Heart left ventricle (tissue), 16 donors: Measurements from ENCODE around the gene DYNC2LI1. TPM values are rescaled to one million over a fixed set of nuclear protein-coding genes. Genes with fewer than 3 reads are reported as not detected.

Experiments
- ATAC-seq, 4 donors: fragments of 200-7000 bp; cut with Tn5 transposase; one replicate each; pipeline ENCODE4 v1.9.1; 2020 to 2022; ENCODE audit warnings: moderate library complexity in 4 of 4, mild to moderate bottlenecking in 3 of 4, moderate number of reproducible peaks in 1 of 4
- DNase-seq, 5 donors: peaks; one replicate each; pipeline ENCODE4 v3.0.0-alpha.2; 2020
- H3K27ac ChIP-seq, 12 donors: fragments of 200-600 bp; sonication (generic) in 4 of 12; one replicate each; pipeline versions ENCODE4 v1.5.0 to v1.8.0; 2016 to 2022; ENCODE audit warnings: mild to moderate bottlenecking in 2 of 12
- H3K27me3 ChIP-seq, 9 donors: fragments of 200-600 bp; sonication (generic) in 2 of 9; one replicate each; pipeline versions ENCODE4 v1.5.1 to v1.8.0; 2016 to 2022; ENCODE audit warnings: mild to moderate bottlenecking in 3 of 9
- H3K36me3 ChIP-seq, 9 donors: fragments of 200-600 bp; sonication (generic) in 2 of 9; one replicate each; pipeline versions ENCODE4 v1.5.0 to v1.8.0; 2018 to 2022; ENCODE audit warnings: mild to moderate bottlenecking in 2 of 9
- H3K4me1 ChIP-seq, 12 donors: fragments of 200-600 bp; sonication (generic) in 4 of 12; one replicate each; pipeline versions ENCODE4 v1.5.0 to v1.8.0; 2016 to 2022; ENCODE audit warnings: mild to moderate bottlenecking in 3 of 12
- H3K4me3 ChIP-seq, 12 donors: fragments of 200-600 bp; sonication (generic) in 4 of 12; one replicate each; pipeline versions ENCODE4 v1.5.0 to v1.8.0; 2017 to 2022; ENCODE audit warnings: mild to moderate bottlenecking in 9 of 12, moderate library complexity in 4 of 12
- H3K9me3 ChIP-seq, 12 donors: fragments of 200-600 bp; sonication (generic) in 4 of 12; one replicate each; pipeline versions ENCODE4 v1.5.0 to v1.8.0; 2016 to 2022; ENCODE audit warnings: mild to moderate bottlenecking in 1 of 12
- POLR2A ChIP-seq, 2 donors: fragments of 450-650 bp; IDR thresholded peaks; one replicate each; pipeline ENCODE4 v1.6.1; 2017; ENCODE audit warnings: antibody characterized with exemption in 2 of 2, mild to moderate bottlenecking in 2 of 2, moderate library complexity in 2 of 2
- WGBS, 4 donors: extraction: QIAGEN DNeasy Blood & Tissue Kit in 2 of 4; methylation state at CpG; one replicate each; pipeline versions ENCODE4 v1.1.5 to v1.1.7; 2013 to 2018; 5-methylcytosine and 5-hydroxymethylcytosine counted together
- intact Hi-C, 10 donors: fragments of 100-400 bp; cut with DNase I; formaldehyde crosslinking; loops; one replicate each; pipeline versions ENCODE4 v1.11.1 to v1.14.2; 2022
- polyA plus RNA-seq, 2 donors: library from polyadenylated mRNA; stranded (reverse); fragments of 200-250 nt; gene quantifications; one replicate each; pipeline ENCODE4 v1.2.3, GENCODE V29; 2013
- total RNA-seq, 9 donors: library from RNA; depleted of rRNA in 2 of 9; stranded (reverse); fragments of >200 nt in 2 of 9; fragmentation: NEBNext Ultra II Directional in 3 of 9; extraction: Animal tissue kit (Norgen Biotek cat#: 25700) in 3 of 9; gene quantifications; one replicate each; pipeline versions ENCODE4 v1.1.0 to v1.2.4, GENCODE V29; 2016 to 2023
- TF ChIP-seq, protein P1 (sequence below), 12 donors: fragments of 200-600 bp; sonication (generic) in 4 of 12; IDR thresholded peaks; one replicate each; pipeline versions ENCODE4 v1.5.0 to v1.8.0; 2018 to 2022; ENCODE audit warnings: antibody characterized with exemption in 12 of 12, mild to moderate bottlenecking in 5 of 12
- donor health status: ischemic (EF 13 %, LVEDD 7.1; RV severe dilation, severe dysfunction).
- donor health status: healthy with polysubstance abuse.
- donor health status: DM: no; HTN: yes; CAD: no.
- donor health status: DM: no; HTN: no; CAD: no.
- donor health status: ischemic (EF 25% LVEDD 6.9; RV normal size, moderate dysfunction).
- donor health status: ischemic (EF 25% LVEDD 5.7; RV mildly dilated, moderate dysfunction).
- donor health status: healthy.
- donor health status: DM: yes; HTN: yes; CAD: no.
- donor health status: ischemic (EF 35%, LVEDD 5.7; RV mildly dilated, moderate dysfunction).
- donor health status: nonischemic (EF 11% LVEDD 7.7; RV severe dilation, severe dysfunction).
- donor health status: DM: yes; HTN: yes; CAD: no.
- donor health status: PGD.
- donor health status: ischemic (EF 29% LVEDD 5.4; RV normal size, mild dysfunction).
- donor health status: nonischemic (EF 23%, LVEDD 6.1; RV moderate dilation, normal function).

Gene DYNC2LI1
- total and polyA plus RNA-seq, 11 donors, result 4.8 to 17.8 (median 9.6) TPM

DNA sequence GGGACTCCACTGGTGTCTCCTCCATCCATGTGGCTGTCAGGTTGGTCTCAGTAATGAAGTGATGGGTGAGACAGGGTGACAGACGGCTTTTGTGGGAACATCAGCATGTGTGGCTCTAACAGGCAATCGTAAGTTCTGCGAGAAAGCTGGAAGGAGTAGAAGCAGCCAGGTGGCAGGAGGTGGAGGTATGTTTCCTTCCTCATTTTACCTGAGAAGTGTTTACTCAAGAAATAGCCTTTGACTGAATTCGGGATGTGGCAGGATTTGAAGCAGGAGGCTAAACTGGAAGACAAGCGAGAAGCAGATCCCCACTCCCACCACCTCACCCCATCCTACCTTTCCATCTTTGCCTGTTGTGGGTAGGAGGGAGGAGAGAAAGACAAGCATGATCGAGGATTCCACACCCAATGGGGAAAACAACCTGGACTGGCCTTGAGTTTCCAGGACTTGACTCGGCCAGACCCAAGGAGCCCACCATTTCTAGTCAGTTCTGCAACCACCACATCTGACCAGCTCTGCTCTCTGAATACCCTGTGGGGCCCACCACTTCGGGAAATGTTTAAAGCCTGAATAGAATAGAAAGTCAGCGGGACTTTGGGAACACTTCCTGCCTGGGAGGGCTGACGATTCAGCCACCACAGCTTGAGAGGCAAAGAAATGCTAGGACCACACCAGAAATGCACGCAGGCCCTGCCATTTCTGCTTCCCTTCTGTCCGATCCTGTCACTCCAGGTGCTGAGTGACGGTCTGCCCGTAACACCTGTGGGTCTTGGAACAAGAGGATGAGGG is 66.1 kb downstream of the DYNC2LI1 start:
- WGBS, 4 donors, result 81 to 85% (median 83%) methylated on average over 14 of the region's 14 CpGs
- H3K4me3 ChIP-seq, result no peak overlapping the region
- no peak for ATAC-seq
- intact Hi-C loops, result no loop called here
- no peak overlapping the region for H3K27ac ChIP-seq
- H3K9me3 ChIP-seq, result no peaks in the 10 kb centered on the region
- peaks cover 0 to 4% (median 0%) of the 10 kb centered on the region in 9 donors for H3K27me3 ChIP-seq
- TF ChIP-seq, protein P1, sequence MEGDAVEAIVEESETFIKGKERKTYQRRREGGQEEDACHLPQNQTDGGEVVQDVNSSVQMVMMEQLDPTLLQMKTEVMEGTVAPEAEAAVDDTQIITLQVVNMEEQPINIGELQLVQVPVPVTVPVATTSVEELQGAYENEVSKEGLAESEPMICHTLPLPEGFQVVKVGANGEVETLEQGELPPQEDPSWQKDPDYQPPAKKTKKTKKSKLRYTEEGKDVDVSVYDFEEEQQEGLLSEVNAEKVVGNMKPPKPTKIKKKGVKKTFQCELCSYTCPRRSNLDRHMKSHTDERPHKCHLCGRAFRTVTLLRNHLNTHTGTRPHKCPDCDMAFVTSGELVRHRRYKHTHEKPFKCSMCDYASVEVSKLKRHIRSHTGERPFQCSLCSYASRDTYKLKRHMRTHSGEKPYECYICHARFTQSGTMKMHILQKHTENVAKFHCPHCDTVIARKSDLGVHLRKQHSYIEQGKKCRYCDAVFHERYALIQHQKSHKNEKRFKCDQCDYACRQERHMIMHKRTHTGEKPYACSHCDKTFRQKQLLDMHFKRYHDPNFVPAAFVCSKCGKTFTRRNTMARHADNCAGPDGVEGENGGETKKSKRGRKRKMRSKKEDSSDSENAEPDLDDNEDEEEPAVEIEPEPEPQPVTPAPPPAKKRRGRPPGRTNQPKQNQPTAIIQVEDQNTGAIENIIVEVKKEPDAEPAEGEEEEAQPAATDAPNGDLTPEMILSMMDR (IDR thresholded peaks at IDR 0.05), result no peak
- no peak for TF ChIP-seq POLR2A (IDR thresholded peaks at IDR 0.05)
- DNase-seq, result no peak
- H3K36me3 ChIP-seq, result no peaks in the 10 kb centered on the region
- no peaks in the 10 kb centered on the region for H3K4me1 ChIP-seq

DNA sequence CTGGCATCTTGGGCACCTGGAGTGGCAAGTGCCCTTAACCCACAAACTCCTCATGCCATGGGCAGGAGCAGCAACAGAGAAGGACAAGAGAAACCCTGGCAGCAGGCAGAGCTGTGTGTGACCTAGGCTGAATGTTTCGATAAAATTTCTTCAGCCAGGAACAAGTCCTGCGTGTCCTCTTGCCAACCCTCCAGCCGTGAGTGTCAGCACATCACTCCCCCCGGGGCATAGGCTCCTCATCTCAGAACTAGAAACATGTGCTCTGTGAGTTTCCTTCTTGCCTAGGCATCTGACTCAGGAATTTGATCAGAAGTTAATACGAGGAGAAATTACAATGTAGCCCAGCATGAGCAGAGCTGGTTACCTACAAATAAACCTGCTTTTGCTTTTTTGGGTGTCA is 67.1 kb downstream of the DYNC2LI1 start:
- WGBS, 4 donors, result 64 to 83% (median 75%) methylated on average over 5 of the region's 5 CpGs
- Histone ChIP-seq H3K4me1 (no peaks in the 10 kb centered on the region), H3K36me3 (no peaks in the 10 kb centered on the region), H3K4me3 (no peak overlapping the region), H3K27ac (no peak overlapping the region), H3K9me3 (no peaks in the 10 kb centered on the region), H3K27me3 (peaks cover 0 to 4% (median 0%) of the 10 kb centered on the region in 9 donors)
- DNase-seq (no peak), ATAC-seq (no peak)
- intact Hi-C loops, result no loop called here
- TF ChIP-seq, protein P1 (IDR thresholded peaks at IDR 0.05), result no peak
- TF ChIP-seq POLR2A (IDR thresholded peaks at IDR 0.05), result no peak

DNA sequence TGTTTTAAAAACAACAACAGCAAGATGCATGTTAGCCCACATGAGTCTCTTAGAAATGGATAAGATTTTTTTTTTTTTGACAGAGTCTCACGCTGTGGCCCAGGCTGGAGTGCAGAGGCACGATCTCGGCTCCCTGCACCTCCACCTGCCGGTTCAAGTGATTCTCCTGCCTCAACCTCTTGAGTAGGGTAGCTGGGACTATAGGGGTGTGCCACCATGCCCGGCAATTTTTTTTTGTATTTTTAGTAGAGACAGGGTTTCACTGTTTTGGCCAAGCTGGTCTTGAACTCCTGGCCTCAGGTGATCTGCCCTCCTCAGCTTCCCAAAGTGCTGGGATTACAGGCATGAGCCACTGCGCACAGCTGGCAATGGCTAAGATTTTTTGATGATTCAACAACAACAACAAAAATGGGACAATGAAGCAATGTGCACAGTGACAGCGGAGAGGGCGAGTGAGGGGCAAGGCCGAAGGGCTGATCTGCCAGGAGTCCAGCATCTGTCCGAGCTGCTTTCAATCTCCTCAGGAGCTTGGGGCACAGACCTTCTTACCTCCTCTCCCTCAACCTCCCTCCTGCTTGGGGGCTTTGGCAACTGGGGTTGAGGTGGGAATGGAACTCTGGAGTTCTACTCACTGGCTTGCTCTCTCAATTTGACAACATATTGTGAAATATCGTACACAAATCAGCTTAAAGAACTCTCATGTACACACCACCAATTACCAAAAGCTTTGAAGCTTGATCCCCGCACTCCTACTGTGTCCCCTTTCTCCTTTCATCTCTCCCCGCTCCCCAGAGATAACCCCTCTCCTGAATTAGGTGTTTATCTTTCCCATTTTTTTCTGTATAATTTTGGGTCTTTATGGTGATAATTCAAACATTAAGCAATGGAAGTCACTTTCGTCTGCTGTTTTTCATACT is 68.4 kb downstream of the DYNC2LI1 start:
- no peaks in the 10 kb centered on the region for H3K9me3 ChIP-seq
- WGBS, 4 donors, result 86 to 91% (median 90%) methylated on average over 14 of the region's 14 CpGs
- H3K27me3 ChIP-seq, result peaks cover 0 to 4% (median 0%) of the 10 kb centered on the region in 9 donors
- no peaks in the 10 kb centered on the region for H3K4me1 ChIP-seq
- H3K4me3 ChIP-seq, result no peak overlapping the region
- TF ChIP-seq, protein P1 (IDR thresholded peaks at IDR 0.05), result no peak
- no peak for DNase-seq
- ATAC-seq, result no peak
- no peak overlapping the region for H3K27ac ChIP-seq
- intact Hi-C loops, result no loop called here
- no peaks in the 10 kb centered on the region for H3K36me3 ChIP-seq

DNA sequence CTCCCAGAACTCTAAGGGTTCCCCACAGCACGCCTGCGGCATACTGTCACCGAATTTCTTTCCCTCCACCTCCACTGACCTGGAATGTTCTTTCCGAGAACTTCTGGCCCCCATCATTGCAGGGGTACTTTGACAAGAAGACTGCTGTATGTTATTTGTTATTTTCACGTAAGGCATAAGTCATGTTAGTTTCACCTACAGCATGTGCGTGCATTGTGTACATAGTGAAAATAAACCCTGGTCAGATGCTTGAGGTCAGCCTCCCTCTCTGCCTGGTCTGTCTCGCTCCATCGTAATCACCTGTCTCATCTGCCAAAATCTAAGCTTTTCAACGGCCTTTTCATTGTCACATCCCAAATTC is 69.0 kb downstream of the DYNC2LI1 start:
- H3K4me3 ChIP-seq, result no peak overlapping the region
- no peak for DNase-seq

More for the DNA sequence above, 69.0 kb downstream of the DYNC2LI1 start:
- intact Hi-C loops, result no loop called here
- Histone ChIP-seq H3K27ac (no peak overlapping the region), H3K9me3 (no peaks in the 10 kb centered on the region), H3K36me3 (no peaks in the 10 kb centered on the region), H3K4me1 (no peaks in the 10 kb centered on the region), H3K27me3 (peaks cover 0 to 4% (median 0%) of the 10 kb centered on the region in 9 donors)
- no peak for ATAC-seq
- TF ChIP-seq, protein P1 (IDR thresholded peaks at IDR 0.05), result no peak
- TF ChIP-seq POLR2A (IDR thresholded peaks at IDR 0.05), result no peak
- 84 to 88% (median 85%) methylated on average over 9 of the region's 9 CpGs for WGBS, 4 donors
